Activated T-helper 1 cell treated with anti-CD3 and anti-CD28 coated beads, Interleukin-2, amount 50 U/mL, for 16 hours (primary cell): Measurements from ENCODE around the gene USP9X.
"Not testable (repeated sequence)": the region's sequence is repeated elsewhere in the genome, so short reads cannot be mapped to it uniquely, and the experiment has no call there.

Experiments used
- DNase-seq, 2 donors: peaks; one replicate each; pipeline ENCODE4 v3.0.0-alpha.2; 2020; ENCODE audit warnings: low read depth in 1 of 2, low spot score in 1 of 2

Gene USP9X

DNA sequence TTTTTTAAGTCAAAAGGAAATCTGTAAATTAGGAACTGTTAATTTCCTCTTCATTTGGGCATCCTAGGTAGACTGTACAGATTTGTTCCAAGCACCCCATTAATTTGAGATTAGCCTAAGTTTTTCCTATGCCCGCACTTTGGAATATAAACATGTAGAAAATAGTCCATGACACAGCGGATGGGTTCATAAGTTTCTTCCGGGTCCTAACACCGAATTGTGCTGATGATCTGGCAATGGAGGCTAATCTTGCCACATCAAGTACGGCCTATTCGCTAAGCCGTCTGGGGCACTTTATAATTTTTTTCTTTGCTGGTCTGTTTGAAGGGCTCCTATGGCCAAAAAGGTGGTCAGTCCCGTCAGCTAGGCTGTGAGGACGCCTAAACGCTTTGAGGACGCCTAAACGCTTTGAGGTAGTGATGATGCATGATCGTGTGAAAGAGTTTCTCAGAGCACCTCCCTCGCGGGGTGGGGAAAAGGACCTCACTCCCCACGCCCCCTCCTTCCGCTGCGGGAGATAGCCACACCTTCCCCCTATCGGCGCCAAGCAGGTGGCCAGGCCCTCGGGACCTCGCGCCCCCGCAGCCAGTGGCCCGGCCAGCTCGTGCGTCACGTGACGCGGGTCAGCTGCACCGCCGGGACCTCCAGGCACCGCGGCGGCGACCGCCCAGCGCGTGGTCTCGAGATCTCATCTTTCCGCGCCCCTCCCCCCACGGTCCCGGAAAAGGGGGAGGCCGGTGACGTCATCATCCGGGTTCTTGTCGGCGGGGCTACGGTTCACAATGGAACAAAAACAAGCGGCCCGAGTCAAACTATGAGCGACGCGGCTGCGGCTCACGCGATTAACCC lies 977 bp upstream of the USP9X start:
- peak; percentile 87 to 96 for DNase-seq

DNA sequence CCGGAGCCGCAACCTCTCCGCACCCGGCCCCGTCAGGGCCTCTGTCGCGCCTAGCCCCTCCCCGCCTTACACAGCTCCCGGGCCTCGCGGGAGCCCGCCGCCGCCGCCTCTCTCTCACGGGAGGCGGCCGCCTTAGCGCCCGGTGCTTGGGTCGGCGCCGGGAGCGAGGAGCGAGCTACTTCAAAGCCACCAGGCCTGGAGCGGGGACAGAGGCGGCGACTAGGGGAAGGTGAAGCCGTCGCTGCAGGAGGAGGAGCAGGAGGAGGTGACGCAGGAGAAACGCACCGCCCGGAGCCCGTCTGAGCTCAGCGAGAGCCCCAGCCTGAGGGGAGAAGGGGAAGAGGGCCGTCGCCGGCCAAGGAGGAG lies 250 bp downstream of the USP9X start:
- DNase-seq: peak; percentile 29 to 61

DNA sequence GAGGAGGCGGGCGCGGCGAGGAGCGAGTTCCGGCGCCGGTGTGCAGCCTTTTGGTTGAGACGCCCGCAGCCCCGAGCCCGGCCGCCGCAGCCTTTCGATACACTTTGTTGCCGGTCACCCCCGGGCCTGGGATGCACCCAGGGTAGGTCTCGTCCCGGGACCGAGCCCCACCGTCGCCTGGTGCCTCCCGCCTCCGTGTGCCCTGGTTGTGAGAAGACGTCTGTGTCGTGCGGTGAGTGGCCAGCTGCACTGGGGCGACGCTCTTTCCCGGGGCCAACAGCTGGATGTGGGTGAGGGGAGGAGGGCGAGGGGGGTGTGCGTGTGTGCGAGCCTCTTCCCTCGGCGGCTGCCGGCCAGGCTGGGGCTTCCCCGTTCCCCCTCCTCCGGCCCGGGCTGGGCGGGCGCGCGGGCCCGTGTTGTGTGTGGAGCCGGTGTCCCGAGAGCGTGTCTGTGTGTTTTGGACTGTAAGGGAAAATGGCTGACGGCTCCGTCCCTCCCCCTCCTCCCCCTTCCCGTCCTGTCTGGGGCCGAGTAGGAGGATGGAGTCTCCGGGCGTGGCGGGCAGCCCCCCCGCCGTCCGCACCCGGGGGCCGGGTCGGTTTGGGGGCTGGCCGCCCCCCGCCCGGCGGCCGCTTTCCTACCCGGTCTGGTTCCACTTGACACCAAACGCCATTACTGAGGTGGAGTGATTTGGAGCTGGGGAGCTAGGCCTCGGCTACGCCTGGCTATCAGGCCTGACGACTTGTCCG lies 807 bp downstream of the USP9X start:
- peak; percentile 4 to 23 for DNase-seq

DNA sequence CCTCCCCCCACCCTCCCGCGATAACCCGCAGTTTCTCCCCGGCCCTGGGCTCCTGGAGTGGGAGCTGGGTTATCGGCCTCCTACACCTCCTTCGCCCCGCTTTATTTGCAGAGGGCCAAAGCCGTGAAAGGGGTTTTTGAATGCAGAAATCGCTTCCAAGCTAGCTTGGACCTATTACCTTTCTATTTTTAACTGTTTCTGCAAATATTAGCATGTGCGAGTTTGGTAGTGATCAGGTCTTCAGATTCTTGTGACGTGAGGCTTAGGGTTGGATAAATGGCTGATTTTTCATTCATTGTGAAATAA lies 1.3 kb downstream of the USP9X start:
- DNase-seq: no peak

DNA sequence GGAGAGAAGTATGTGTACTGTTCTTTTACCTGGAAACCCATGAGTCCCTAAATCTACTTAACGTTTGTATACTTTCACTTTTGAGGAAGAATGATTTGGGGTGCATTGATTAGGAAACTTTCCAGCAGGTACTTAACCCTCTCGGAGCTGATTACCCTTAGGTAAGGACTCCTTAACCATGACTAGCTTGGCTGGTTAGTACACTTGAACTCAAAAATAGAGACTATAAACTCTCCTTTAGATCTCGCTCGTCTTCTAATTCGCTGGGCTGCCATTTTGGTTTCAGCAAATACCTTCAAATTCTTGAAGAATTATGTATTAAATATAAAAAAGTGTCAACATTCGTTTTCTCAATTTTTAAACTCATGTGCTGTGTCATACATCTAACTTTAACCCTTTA lies 2.0 kb downstream of the USP9X start:
- no peak for DNase-seq

DNA sequence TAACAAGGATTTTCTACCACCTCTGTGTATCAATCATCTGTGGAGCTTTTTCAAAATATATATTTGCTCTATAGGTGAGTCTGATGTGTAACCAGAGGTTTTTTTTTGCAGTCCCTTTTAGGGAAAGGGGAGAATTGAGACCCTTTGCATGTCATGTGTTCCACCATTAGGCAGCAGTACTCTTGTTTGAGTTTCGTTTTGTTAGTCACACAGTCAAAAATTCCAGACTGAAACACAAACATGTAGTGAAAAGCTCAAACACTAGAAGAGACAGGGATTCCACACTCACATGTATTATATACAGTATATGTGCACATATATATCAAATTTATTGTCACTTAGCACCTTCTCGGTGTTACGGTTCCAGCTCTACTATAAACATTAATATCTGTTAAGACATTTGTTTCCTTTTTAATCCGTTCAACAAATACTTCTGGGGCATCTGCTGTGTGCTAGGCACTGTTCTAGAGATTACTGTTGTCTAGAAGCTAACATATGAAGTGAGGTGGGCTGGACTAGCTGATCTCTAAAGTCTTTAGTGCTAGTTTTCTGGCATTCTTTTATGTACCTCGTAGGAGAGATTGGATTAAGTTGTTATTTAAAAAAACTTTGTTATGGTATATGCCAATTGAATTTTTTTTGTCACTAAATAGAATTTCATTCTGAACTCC lies 5.5 kb downstream of the USP9X start:
- DNase-seq: no peak

DNA sequence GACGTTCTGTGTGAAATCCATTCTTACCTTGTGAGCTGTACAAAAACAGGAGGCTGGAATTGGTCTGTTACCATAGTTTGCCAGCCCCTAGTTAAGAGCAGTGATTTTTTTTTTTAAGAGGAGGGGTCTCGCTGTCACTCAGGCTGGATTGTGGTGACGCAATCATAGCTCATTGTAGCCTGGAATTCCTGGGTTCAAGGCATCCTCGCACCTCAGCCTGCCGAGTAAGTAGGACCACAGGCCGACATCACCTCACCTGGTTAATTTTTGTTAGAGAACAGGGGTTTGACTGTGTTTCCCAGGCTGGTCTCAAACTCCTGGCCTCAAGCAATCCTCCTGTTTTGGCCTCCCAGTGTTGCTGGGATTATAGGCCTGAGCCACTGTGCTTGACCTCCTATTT lies 7.5 kb downstream of the USP9X start:
- no peak for DNase-seq

DNA sequence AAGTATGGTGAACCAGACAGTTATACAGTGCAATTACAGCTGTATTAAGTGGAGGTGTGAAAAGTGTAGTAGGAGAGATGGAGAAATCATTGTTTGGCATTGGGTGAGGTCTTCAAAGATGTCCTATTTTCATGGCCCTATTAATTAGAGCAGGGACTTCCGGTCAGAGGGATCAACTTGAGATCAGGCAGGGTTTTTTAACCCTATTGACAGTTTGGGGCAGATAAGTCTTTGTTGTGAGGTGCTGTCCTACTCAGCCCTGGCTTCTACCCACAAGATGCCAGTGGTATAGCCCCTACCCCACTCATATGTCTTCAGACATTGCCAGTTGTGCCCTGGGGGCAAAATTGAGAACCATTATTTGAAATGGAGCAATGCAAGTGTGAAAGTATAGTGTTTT lies 9.9 kb downstream of the USP9X start:
- DNase-seq: no peak

DNA sequence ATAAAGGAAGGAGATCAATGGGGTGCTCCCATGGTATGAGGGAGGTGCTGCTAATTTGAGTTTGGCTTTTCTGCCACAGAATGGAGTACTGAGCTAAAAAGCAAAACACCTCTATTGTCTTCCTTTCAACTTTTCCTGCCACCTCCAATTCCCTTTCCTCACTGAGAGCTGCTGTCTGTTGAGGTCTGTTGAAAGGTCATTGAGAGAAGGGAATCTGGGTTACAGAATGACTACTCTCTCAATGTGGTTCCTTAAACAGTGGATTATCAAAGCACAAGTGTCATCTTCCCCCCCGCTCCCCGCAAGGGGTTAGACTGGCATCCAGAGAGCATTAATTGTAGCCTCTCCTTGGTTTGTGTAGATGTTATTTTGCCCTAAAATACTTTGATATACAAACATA lies 10.7 kb downstream of the USP9X start:
- DNase-seq: no peak

DNA sequence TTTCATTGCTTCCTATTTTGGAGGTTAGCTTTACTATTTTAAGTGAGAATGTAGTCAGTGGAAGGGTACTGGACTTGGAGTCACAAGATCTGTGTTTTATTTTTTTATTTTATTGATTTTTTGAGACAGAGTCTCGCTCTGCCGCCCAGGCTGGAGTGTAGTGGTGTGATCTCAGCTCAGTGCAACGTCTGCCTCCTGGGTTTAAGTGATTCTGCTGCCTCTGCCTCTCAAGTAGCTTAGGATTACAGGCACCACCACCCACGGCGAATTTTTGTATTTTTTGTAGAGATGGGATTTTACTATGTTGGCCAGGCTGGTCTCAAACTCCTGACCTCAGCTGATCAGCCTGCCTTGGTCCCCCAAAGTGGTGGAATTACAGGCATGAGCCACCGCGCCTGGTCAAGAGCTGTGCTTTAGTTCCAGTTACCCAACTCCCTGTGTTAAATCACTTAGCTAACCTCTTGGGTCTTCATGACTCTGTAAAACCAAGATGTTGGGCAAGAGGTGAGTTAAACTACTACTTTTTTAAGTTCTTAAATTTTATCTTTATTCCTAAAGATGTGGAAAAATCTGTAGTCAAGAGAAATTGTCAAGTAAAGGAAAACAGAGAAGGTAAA lies 11.2 kb downstream of the USP9X start:
- no peak for DNase-seq

DNA sequence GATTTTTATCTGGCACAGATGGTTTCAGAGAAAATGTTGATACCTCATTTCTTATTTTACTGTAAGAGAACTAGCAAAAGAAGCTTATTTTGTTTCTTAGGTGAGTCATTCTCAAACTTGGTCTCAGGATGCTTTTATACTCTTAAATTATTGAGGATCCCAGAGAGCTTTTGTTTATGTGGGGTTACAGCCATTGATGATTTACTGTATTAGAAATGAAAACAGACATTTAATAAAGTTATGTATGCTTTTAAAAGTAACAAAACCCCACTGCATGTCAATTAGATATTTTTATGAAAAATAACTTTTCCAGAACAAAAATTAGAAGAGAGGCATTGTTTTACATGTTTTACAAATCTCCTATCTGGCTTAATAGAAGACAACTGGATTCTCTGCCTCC lies 12.1 kb downstream of the USP9X start:
- no peak for DNase-seq

DNA sequence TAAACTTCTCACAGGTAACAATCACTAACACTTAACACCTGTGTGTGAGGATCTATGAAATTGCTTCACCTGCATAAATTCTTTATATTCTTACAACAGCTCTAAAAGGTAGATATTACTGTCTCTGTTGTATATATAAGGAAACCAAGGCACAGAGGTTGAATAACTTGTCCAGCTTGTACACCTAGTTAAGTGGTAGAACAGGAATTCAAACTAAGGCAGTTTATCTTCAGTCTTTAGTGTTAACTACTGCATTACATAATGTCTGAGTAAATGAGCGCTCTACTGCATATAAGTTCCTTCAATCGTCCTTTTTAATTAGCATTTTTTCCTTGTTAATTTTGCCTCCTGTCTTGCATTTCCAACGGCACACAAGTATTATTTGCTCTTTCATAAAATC lies 15.0 kb downstream of the USP9X start:
- DNase-seq: no peak

DNA sequence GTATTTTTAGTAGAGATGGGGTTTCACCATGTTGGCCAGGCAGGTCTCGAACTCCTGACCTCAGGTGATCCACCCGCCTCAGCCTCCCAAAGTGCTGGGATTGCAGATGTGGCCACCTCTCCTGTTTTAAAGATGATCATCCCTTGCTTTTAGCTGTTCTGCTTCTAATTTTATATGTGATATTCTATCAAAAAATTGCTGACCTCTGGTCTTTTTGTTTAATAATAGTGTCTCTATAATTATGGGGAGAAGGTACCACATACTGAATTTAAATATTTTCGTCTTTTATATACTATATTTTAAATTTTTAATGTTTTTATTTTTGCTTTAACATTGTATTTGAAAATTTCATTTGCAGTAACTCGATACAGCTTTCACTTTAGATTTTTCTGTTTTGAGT lies 15.6 kb downstream of the USP9X start:
- DNase-seq: no peak

DNA sequence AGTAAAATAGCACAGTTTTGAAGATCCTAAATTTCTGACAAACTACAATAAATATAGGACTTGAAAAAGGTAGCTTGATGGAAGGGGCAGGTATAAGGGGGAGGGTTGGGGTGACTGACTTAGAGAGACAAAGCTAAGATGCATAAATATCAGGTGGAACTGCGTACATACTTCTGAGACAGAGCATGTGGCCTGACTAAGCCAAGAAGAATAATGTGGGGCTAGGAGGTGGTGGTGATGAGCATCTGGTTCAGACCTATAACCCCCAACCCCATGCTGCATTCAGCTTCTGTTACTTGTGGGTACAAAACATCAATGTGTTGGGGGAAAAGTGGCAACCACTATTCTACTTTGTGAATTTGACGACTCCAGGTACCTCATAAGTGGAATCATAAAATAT lies 19.8 kb downstream of the USP9X start:
- no peak for DNase-seq

DNA sequence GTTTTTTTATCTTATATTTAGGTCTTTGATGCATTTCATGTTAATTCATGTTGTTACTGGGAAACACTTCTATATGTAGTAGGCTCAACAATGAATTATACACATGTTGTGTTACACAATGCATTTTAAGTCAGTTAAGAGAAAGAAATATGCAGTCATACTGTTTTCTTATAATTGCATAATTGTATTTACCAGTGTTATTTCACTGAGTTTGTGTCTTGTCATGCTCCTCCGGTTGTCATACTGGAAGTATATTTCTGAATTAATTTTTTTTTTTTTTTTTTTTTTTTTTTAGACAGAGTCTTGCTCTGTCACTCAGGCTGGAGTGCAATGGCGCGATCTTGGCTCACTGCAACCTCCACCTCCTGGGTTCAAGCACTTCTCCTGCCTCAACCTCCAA lies 21.0 kb downstream of the USP9X start:
- DNase-seq: not testable (repeated sequence)

DNA sequence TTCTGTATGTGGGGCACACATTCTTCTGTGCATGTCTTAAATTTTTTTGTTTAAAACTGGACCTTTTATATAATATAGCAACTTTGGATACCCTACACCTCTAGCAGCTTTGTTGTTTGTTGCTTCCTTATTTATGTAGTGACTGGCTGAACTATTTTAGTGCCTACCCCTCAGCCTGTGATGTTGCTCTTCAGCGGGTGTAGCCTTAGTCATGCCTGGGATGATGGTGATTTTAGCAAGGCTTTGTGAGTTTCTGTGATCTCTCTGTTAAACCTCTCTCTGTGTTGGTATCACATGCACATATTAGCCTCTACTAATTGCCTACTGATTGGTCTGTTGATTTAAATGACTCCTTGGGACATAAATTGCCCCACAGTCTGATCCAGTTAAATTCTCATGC lies 22.8 kb downstream of the USP9X start:
- no peak for DNase-seq

DNA sequence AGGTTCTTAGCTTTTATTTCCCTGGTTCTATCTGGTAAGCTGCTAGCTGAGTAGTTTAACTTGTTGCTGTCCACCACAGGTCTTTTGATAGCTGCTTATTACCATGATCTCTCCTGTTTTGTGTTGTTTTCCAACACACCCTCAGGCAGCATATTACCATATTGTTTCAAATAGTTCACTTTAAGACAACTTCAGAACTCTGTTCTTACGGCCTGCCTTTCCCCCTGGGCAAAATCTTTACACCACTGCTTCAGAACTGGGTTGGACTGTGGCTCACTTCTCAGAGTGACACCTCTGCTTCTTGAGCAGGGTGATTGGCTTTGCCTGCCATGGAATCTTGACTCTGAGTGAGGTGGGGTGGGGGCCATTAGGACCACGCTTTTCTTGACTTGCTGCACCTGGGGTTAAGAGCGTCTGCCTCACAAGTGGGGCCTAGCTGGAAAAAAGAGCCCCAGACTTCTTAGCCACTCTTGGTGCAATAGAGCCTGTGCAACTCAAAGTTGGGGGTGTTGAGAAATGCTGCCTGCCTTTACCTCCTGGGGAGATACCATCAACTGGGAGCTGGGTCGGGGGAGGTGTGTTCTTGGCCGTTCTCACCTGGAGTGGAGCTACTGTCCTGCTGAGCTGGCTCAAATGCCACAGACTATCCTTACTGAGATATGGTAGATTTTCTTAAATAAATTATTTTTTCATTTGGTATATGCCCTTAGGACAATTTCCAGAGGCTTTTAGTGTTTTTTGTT lies 23.4 kb downstream of the USP9X start:
- no peak for DNase-seq

DNA sequence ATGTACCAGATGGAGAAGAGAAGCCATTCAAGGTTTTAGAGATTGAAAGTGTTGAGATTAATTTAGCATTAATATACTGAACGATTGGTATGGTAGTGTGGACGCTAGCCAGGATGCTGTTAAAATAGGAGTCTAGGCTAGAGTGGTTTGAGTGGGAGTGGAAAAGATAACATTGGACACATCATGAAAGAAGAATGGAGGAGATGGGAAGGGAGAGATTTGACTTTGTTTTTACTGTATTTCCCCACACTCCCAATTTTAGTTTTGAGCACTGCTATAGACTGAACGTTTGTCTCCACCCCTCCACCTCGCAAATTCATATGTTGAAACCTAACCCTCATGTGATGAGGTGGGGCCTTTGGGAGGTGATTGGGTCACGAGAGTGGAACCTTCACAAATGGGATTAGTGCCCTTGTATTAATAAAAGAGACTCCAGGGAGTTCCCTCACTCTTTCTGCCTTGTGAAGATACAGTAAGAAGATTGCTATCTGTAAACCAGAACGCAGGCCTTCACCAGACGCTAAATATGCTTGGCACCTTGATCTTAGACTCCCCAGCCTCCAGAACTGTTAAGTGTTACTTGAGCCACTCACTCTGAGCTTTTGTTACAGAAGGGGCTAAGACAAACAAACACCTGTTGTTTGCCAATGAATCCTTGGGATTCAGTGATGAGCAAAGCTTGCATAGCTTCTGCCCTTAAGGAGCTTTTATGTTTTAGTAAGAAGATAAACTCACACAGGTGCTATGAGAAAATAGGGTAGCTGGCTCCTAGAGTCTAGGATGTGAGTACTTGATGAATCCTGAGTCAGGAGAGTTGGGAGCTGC lies 25.8 kb downstream of the USP9X start:
- no peak for DNase-seq

DNA sequence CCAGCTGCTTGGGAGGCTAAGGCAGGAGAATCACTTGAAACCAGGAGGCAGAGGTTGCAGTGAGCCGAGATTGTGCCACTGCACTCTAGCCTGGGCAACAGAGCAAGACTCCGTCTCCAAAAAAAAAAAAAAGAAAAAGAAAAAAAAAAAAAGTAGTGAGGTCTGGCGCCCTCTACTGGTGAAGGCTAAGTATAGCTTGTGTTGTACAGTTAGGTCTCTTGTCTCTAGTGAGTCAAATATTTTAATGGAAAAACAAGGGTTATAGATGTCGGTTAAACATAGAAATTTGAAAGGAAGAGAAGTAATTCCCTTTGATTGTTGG lies 29.8 kb downstream of the USP9X start:
- DNase-seq: peak in 1 of 2 donors; percentile 6

DNA sequence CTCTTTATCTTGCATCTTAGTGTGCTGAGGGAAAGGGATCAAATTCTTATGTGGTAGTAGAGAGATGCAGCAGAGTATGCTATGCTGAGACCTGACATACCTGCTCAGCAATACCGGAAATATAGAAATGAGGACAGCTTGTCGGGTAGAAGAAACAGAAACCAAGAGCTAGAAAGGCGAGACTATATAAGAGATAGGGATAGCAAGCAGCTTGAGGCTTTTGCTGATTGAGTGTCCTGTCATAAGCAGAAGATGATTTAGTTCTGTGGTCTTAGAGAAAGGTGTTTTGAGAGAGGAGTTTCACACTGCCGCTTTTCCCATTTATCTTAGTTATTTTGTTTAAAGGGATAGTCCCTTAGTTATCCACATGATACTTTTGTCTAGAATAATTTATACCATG lies 31.7 kb downstream of the USP9X start:
- no peak for DNase-seq

DNA sequence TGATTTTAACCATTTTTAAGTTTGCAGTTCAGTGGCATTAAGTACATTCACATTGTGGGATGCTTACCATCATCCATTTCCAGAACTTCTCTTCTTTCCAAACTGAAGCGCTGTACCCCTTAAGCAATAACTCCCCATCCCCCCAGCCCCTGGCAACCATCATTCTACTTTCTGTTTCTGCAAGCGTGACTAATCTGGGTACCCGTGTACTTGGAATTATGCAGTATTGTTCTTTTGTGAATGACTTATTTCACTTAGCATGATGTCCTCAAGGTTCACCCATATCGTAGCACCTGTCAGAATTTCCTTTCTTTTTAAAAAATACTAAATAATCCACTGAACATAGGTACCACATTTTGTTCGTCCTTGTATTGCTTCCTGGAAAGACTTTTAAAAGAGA lies 32.9 kb downstream of the USP9X start:
- DNase-seq: no peak
